OCI-LY7 (cell line): ENCODE data around the gene GTF2H1. TPM values are rescaled to one million over a fixed set of nuclear protein-coding genes. Genes with fewer than 3 reads are reported as not detected.

Source experiments
- BruUV-seq: library from RNA; stranded (reverse); fragments of 400-500 nt; replicated peaks from 2 replicates; lab custom pipeline; 2021; lab: Mats Ljungman, UMichigan
- CTCF ChIA-PET: fragments of 300-600 bp; sonication (Branson Sonifier 250); formaldehyde crosslinking; loops from one replicate; lab custom pipeline; 2022; ENCODE audit warnings: antibody characterized with exemption; ENCODE audit not compliant: unreplicated experiment; lab: Charles Lee
- POLR2A ChIA-PET: fragments of 300-600 bp; sonication (Branson Sonifier 250); formaldehyde crosslinking; loops from one replicate; lab custom pipeline; 2022; ENCODE audit warnings: antibody characterized with exemption; lab: Charles Lee
- DNase-seq: peaks from one replicate; pipeline ENCODE4 v3.0.0-alpha.2; 2015; ENCODE audit warnings: low spot score
- H2AFZ ChIP-seq: fragments of 200-600 bp; sonication (generic), shearing (Covaris generic); 2 replicates; pipeline ENCODE4 v1.6.1; 2014; ENCODE audit warnings: mild to moderate bottlenecking, antibody characterized with exemption, low read length, moderate library complexity
- H3K27ac ChIP-seq: fragments of 200-600 bp; sonication (generic); 2 replicates; pipeline ENCODE4 v1.5.1; 2014; ENCODE audit warnings: mixed run types, low read depth, mild to moderate bottlenecking, moderate library complexity, low read length, inconsistent platforms; ENCODE audit not compliant: poor library complexity, severe bottlenecking
- H3K36me3 ChIP-seq: fragments of 200-600 bp; sonication (generic); 2 replicates; pipeline ENCODE4 v1.6.1; 2014; ENCODE audit warnings: mild to moderate bottlenecking, antibody characterized with exemption, low read length, moderate library complexity, mixed read lengths; ENCODE audit not compliant: insufficient read depth
- H3K4me1 ChIP-seq: fragments of 200-600 bp; sonication (generic); 2 replicates; pipeline ENCODE4 v1.5.1; 2014; ENCODE audit warnings: mild to moderate bottlenecking, low read length; ENCODE audit not compliant: insufficient read depth, poor library complexity, severe bottlenecking
- H3K4me2 ChIP-seq: fragments of 200-600 bp; sonication (generic); 2 replicates; pipeline ENCODE4 v1.6.1; 2014; ENCODE audit warnings: mild to moderate bottlenecking, low read length
- H3K4me3 ChIP-seq: fragments of 200-600 bp; sonication (generic); 2 replicates; pipeline ENCODE4 v1.5.1; 2014; ENCODE audit warnings: mild to moderate bottlenecking, low read depth, low read length; ENCODE audit not compliant: poor library complexity, severe bottlenecking
- H3K79me2 ChIP-seq: fragments of 200-600 bp; sonication (generic); 2 replicates; pipeline ENCODE4 v1.6.1; 2016; ENCODE audit warnings: low read depth, mild to moderate bottlenecking, low read length, moderate library complexity, mixed read lengths; ENCODE audit not compliant: insufficient read depth
- H3K9me2 ChIP-seq: fragments of 200-600 bp; sonication (generic); 2 replicates; pipeline ENCODE4 v1.6.1; 2016; ENCODE audit warnings: mild to moderate bottlenecking, low read length, mixed read lengths; ENCODE audit not compliant: insufficient read depth
- H3K9me3 ChIP-seq: fragments of 200-600 bp; sonication (generic); 2 replicates; pipeline ENCODE4 v1.6.1; 2014; ENCODE audit warnings: mild to moderate bottlenecking, mixed run types, low read length, mixed read lengths
- H4K20me1 ChIP-seq: fragments of 200-600 bp; sonication (generic); 2 replicates; pipeline ENCODE4 v1.6.1; 2014; ENCODE audit warnings: mild to moderate bottlenecking, antibody characterized with exemption, low read length, moderate library complexity, mixed read lengths; ENCODE audit not compliant: insufficient read depth
- CTCF ChIP-seq: fragments of 200-600 bp; sonication (generic); conservative IDR thresholded peaks from 2 replicates; pipeline ENCODE4 v1.5.1; 2014; ENCODE audit warnings: mild to moderate bottlenecking, antibody characterized with exemption, low read length, moderate library complexity, mixed read lengths
- EZH2phosphoT487 ChIP-seq: fragments of 200-600 bp; sonication (generic); IDR thresholded peaks from 2 replicates; pipeline ENCODE4 v1.6.1; 2018; ENCODE audit warnings: low read depth, borderline replicate concordance, mild to moderate bottlenecking, mixed run types, antibody characterized with exemption, low read length, moderate library complexity, mixed read lengths
- intact Hi-C: fragments of 100-400 bp; cut with micrococcal nuclease; formaldehyde crosslinking; loops from one replicate; pipeline ENCODE4 v1.10.0; 2022; ENCODE audit not compliant: unreplicated experiment
- total RNA-seq, 2 experiments: library from RNA; depleted of rRNA in 1 of 2; stranded (reverse); fragments of >200 nt in 1 of 2; shearing (Covaris generic) in 1 of 2; gene quantifications; 2 replicates each; pipeline ENCODE4 v1.2.3, GENCODE V29; 2014 to 2022

GTF2H1 gene
- total RNA-seq, 2 experiments from 2014 or later, result 48.0 to 62.1 TPM

DNA sequence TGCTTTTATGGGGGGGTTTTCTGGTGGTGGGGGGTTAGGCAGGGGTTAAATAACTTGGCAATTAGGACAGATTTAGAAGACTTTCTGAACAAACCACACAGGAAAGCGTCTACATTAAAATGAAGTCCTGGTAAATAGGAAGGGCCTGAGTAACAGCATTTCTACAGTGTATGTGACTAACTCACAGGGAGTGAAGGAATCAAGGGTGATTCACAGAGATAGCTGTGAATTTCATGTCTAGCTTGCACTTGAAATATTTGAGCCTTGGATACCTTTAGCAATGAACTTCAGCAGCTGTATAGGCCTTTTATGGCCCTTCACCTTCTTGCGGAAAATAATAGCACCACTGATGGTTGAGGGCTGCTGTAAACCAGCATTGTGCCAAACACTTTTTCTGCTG lies 45.9 kb downstream of the GTF2H1 start:
- DNase-seq, result no peak
- ChIA-PET CTCF (no interaction called here), POLR2A (interaction anchor here (0.7 kb wide), 1 partner anchor 26 kb away, joined by 3 read pairs; the partner anchor contains the start of gene LDHA)
- no peaks in the 10 kb centered on the region for H3K9me3 ChIP-seq
- no peaks in the 10 kb centered on the region for H3K9me2 ChIP-seq
- H3K27ac ChIP-seq, result no peak overlapping the region
- H3K4me3 ChIP-seq, result no peak overlapping the region
- intact Hi-C loops, result no loop called here
- no peaks in the 10 kb centered on the region for H3K4me1 ChIP-seq
- BruUV-seq, result no TSS peak
- no peak for TF ChIP-seq EZH2phosphoT487
- no peak for TF ChIP-seq CTCF
- no peaks in the 10 kb centered on the region for H3K79me2 ChIP-seq
- H3K36me3 ChIP-seq, result peaks cover 62% of the 10 kb centered on the region
- no peak overlapping the region for H3K4me2 ChIP-seq
- no peak overlapping the region for H2AFZ ChIP-seq
- H4K20me1 ChIP-seq, result no peaks in the 10 kb centered on the region

GRCh38 chr11:18369398-18369797 lies 47.0 kb downstream of the GTF2H1 start:
- POLR2A ChIA-PET, result interaction anchor here (0.8 kb wide), 1 partner anchor 15 kb away, joined by 4 read pairs; no protein-coding TSS in a partner anchor
- Histone ChIP-seq H4K20me1 (no peaks in the 10 kb centered on the region), H3K4me2 (no peak overlapping the region), H3K4me3 (no peak overlapping the region), H3K9me3 (no peaks in the 10 kb centered on the region), H3K79me2 (no peaks in the 10 kb centered on the region), H3K36me3 (peaks cover 51% of the 10 kb centered on the region), H3K9me2 (no peaks in the 10 kb centered on the region), H3K27ac (no peak overlapping the region), H3K4me1 (no peaks in the 10 kb centered on the region), H2AFZ (no peak overlapping the region)
- CTCF ChIA-PET, result no interaction called here
- no TSS peak for BruUV-seq
- intact Hi-C loops, result no loop called here
- DNase-seq, result no peak
- TF ChIP-seq EZH2phosphoT487 (no peak), CTCF (no peak)

- H3K9me2 ChIP-seq, result no peaks in the 10 kb centered on the region
- no TSS peak for BruUV-seq
- peaks cover 32% of the 10 kb centered on the region for H3K36me3 ChIP-seq
- ChIA-PET POLR2A (interaction anchor here (0.7 kb wide), 1 partner anchor 50 kb away, joined by 5 read pairs; no protein-coding TSS in a partner anchor), CTCF (no interaction called here)
- DNase-seq, result no peak
- no peak overlapping the region for H3K27ac ChIP-seq
- no peak overlapping the region for H3K4me3 ChIP-seq
- H3K9me3 ChIP-seq, result no peaks in the 10 kb centered on the region
- H3K4me2 ChIP-seq, result no peak overlapping the region
- TF ChIP-seq EZH2phosphoT487 (no peak), CTCF (no peak)
- H3K4me1 ChIP-seq, result no peaks in the 10 kb centered on the region
- intact Hi-C loops, result no loop called here
- H2AFZ ChIP-seq, result no peak overlapping the region
- no peaks in the 10 kb centered on the region for H3K79me2 ChIP-seq
- no peaks in the 10 kb centered on the region for H4K20me1 ChIP-seq
Measured at GRCh38 chr11:18371279-18371678, 48.9 kb downstream of the GTF2H1 start.
